Measurements from ENCODE around the gene SCNN1A.

SCNN1A gene

GRCh38 chr12:6363330-6364043 lies 11.9 kb downstream of the SCNN1A start:
- H2BK12ac ChIP-seq (ENCODE audit: low read length), result peak overlapping the region; percentile 84
- H3K79me1 ChIP-seq (ENCODE audit: low read length), result peaks cover 7% of the 10 kb centered on the region
- peak overlapping the region; percentile 91 for H2AK5ac ChIP-seq (ENCODE audit: low read length)
- no CpG with 5 or more reads among the region's 59 CpGs for WGBS (ENCODE audit: extremely low coverage, insufficient coverage, insufficient read length)
- H3K36me3 ChIP-seq (ENCODE audit: control insufficient read depth in 1 of 2, insufficient read depth in 2 of 2, low read length in 2 of 2), result no peaks in the 10 kb centered on the region
- peak overlapping the region; percentile 83 for H3K4me3 ChIP-seq (ENCODE audit: low read depth, low read length)
- H3K14ac ChIP-seq (ENCODE audit: low read length), result peak overlapping the region; percentile 68
- H3K27ac ChIP-seq (ENCODE audit: low read depth, low read length), result peak overlapping the region; percentile 22
- peak overlapping the region; percentile 92 for H3K18ac ChIP-seq (ENCODE audit: low read length)
- no peaks in the 10 kb centered on the region for H3K27me3 ChIP-seq (ENCODE audit: insufficient read depth, low read length)
- no peak overlapping the region for H3K23ac ChIP-seq (ENCODE audit: low read length)
- peak overlapping the region; percentile 88 for H4K91ac ChIP-seq (ENCODE audit: low read depth, low read length)
- DNase-seq, result peak; percentile 86 to 90
- H3K4me1 ChIP-seq (ENCODE audit: control insufficient read depth in 1 of 2, insufficient read depth in 2 of 2, low read length in 2 of 2), result peaks cover 2 to 6% of the 10 kb centered on the region in 2 experiments
- peaks cover 5% of the 10 kb centered on the region for H3K79me2 ChIP-seq (ENCODE audit: control insufficient read depth, insufficient read depth, low read length, poor library complexity)
- peak overlapping the region; percentile 99 for H3K4me2 ChIP-seq (ENCODE audit: low read length)
- H4K8ac ChIP-seq (ENCODE audit: low read depth, low read length), result peak overlapping the region; percentile 92
- peak overlapping the region; percentile 78 for H2BK120ac ChIP-seq (ENCODE audit: insufficient read depth, low read length, poor library complexity)
- H3K9me3 ChIP-seq (ENCODE audit: insufficient read depth, low read depth, low read length), result no peaks in the 10 kb centered on the region
- H3K9ac ChIP-seq (ENCODE audit: low read length), result peak overlapping the region; percentile 17
- peak overlapping the region; percentile 52 for H2BK5ac ChIP-seq (ENCODE audit: low read depth, low read length, poor library complexity)
- H2AFZ ChIP-seq (ENCODE audit: insufficient read depth, low read length, poor library complexity), result peak overlapping the region; percentile 75
- peak overlapping the region; percentile 49 for H3K4ac ChIP-seq (ENCODE audit: low read depth, low read length)
- peak overlapping the region; percentile 86 for H4K12ac ChIP-seq (ENCODE audit: low read depth, low read length)

- no peak overlapping the region for H3K9ac ChIP-seq (ENCODE audit: low read length)
- H2BK12ac ChIP-seq (ENCODE audit: low read length), result no peak overlapping the region
- peak overlapping the region; percentile 99 for H3K4me2 ChIP-seq (ENCODE audit: low read length)
- H2BK120ac ChIP-seq (ENCODE audit: insufficient read depth, low read length, poor library complexity), result no peak overlapping the region
- peaks cover 2 to 6% of the 10 kb centered on the region in 2 experiments for H3K4me1 ChIP-seq (ENCODE audit: control insufficient read depth in 1 of 2, insufficient read depth in 2 of 2, low read length in 2 of 2)
- H2AFZ ChIP-seq (ENCODE audit: insufficient read depth, low read length, poor library complexity), result no peak overlapping the region
- H3K14ac ChIP-seq (ENCODE audit: low read length), result no peak overlapping the region
- no peak overlapping the region for H3K18ac ChIP-seq (ENCODE audit: low read length)
- no peak overlapping the region for H3K4ac ChIP-seq (ENCODE audit: low read depth, low read length)
- no peak overlapping the region for H2AK5ac ChIP-seq (ENCODE audit: low read length)
- H4K8ac ChIP-seq (ENCODE audit: low read depth, low read length), result no peak overlapping the region
- no peaks in the 10 kb centered on the region for H3K36me3 ChIP-seq (ENCODE audit: control insufficient read depth in 1 of 2, insufficient read depth in 2 of 2, low read length in 2 of 2)
- no peak overlapping the region for H3K23ac ChIP-seq (ENCODE audit: low read length)
- H4K12ac ChIP-seq (ENCODE audit: low read depth, low read length), result no peak overlapping the region
- H3K79me1 ChIP-seq (ENCODE audit: low read length), result peaks cover 7% of the 10 kb centered on the region
- H3K9me3 ChIP-seq (ENCODE audit: insufficient read depth, low read depth, low read length), result no peaks in the 10 kb centered on the region
- WGBS (ENCODE audit: extremely low coverage, insufficient coverage, insufficient read length), result no CpG with 5 or more reads among the region's 4 CpGs
- H3K4me3 ChIP-seq (ENCODE audit: low read depth, low read length), result no peak overlapping the region
- peaks cover 5% of the 10 kb centered on the region for H3K79me2 ChIP-seq (ENCODE audit: control insufficient read depth, insufficient read depth, low read length, poor library complexity)
- H3K27me3 ChIP-seq (ENCODE audit: insufficient read depth, low read length), result no peaks in the 10 kb centered on the region
- DNase-seq, result no peak
- no peak overlapping the region for H3K27ac ChIP-seq (ENCODE audit: low read depth, low read length)
- no peak overlapping the region for H4K91ac ChIP-seq (ENCODE audit: low read depth, low read length)
- no peak overlapping the region for H2BK5ac ChIP-seq (ENCODE audit: low read depth, low read length, poor library complexity)
These were observed 12.4 kb downstream of the SCNN1A start for GRCh38 chr12:6363010-6363329.

GRCh38 chr12:6362403-6362802 lies 13.0 kb downstream of the SCNN1A start:
- Histone ChIP-seq H3K27ac (ENCODE audit: low read depth, low read length) (no peak overlapping the region), H3K14ac (ENCODE audit: low read length) (no peak overlapping the region), H4K8ac (ENCODE audit: low read depth, low read length) (no peak overlapping the region), H3K23ac (ENCODE audit: low read length) (no peak overlapping the region), H3K9me3 (ENCODE audit: insufficient read depth, low read depth, low read length) (no peaks in the 10 kb centered on the region), H3K4me1 (ENCODE audit: control insufficient read depth in 1 of 2, insufficient read depth in 2 of 2, low read length in 2 of 2) (peaks cover 2 to 6% of the 10 kb centered on the region in 2 experiments), H3K4me3 (ENCODE audit: low read depth, low read length) (no peak overlapping the region), H2BK120ac (ENCODE audit: insufficient read depth, low read length, poor library complexity) (no peak overlapping the region), H3K9ac (ENCODE audit: low read length) (no peak overlapping the region), H2BK12ac (ENCODE audit: low read length) (no peak overlapping the region), H2AFZ (ENCODE audit: insufficient read depth, low read length, poor library complexity) (no peak overlapping the region), H4K12ac (ENCODE audit: low read depth, low read length) (no peak overlapping the region), H3K36me3 (ENCODE audit: control insufficient read depth in 1 of 2, insufficient read depth in 2 of 2, low read length in 2 of 2) (no peaks in the 10 kb centered on the region), H3K4me2 (ENCODE audit: low read length) (no peak overlapping the region), H3K4ac (ENCODE audit: low read depth, low read length) (no peak overlapping the region), H3K18ac (ENCODE audit: low read length) (no peak overlapping the region), H2AK5ac (ENCODE audit: low read length) (no peak overlapping the region), H3K79me1 (ENCODE audit: low read length) (peaks cover 7% of the 10 kb centered on the region), H2BK5ac (ENCODE audit: low read depth, low read length, poor library complexity) (no peak overlapping the region), H3K79me2 (ENCODE audit: control insufficient read depth, insufficient read depth, low read length, poor library complexity) (peaks cover 5% of the 10 kb centered on the region), H4K91ac (ENCODE audit: low read depth, low read length) (no peak overlapping the region), H3K27me3 (ENCODE audit: insufficient read depth, low read length) (no peaks in the 10 kb centered on the region)
- no CpG with 5 or more reads among the region's 3 CpGs for WGBS (ENCODE audit: extremely low coverage, insufficient coverage, insufficient read length)
- DNase-seq, result no peak

DNA sequence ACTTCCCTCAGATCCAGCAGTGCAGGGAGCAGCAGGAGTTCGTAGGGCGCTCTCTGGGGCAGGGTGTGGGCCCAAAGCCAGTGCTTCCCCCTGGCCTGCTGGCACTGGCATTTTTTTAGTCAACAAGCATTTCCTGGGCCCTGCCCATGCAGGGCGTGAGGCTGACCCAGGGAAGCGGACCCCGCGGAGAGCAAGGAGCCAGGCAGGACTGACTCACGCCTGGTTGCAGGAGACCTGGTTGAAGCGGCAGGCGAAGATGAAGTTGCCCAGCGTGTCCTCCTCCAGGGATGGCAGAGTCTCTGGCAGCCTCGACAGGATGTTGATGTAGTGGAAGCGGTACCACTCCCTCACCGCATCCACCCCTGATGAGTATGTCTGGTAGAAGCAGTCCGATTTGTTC lies 13.5 kb downstream of the SCNN1A start:
- no peak for DNase-seq
- no peaks in the 10 kb centered on the region for H3K36me3 ChIP-seq (ENCODE audit: control insufficient read depth in 1 of 2, insufficient read depth in 2 of 2, low read length in 2 of 2)
- peak overlapping the region; percentile 9 for H2AFZ ChIP-seq (ENCODE audit: insufficient read depth, low read length, poor library complexity)
- H3K79me1 ChIP-seq (ENCODE audit: low read length), result peaks cover 7% of the 10 kb centered on the region
- H3K4me2 ChIP-seq (ENCODE audit: low read length), result no peak overlapping the region
- no peak overlapping the region for H4K8ac ChIP-seq (ENCODE audit: low read depth, low read length)
- no peak overlapping the region for H2AK5ac ChIP-seq (ENCODE audit: low read length)
- H3K18ac ChIP-seq (ENCODE audit: low read length), result no peak overlapping the region
- H3K27ac ChIP-seq (ENCODE audit: low read depth, low read length), result no peak overlapping the region
- H2BK12ac ChIP-seq (ENCODE audit: low read length), result no peak overlapping the region
- no CpG with 5 or more reads among the region's 14 CpGs for WGBS (ENCODE audit: extremely low coverage, insufficient coverage, insufficient read length)
- H3K23ac ChIP-seq (ENCODE audit: low read length), result no peak overlapping the region
- no peak overlapping the region for H3K4me3 ChIP-seq (ENCODE audit: low read depth, low read length)
- no peaks in the 10 kb centered on the region for H3K9me3 ChIP-seq (ENCODE audit: insufficient read depth, low read depth, low read length)
- no peak overlapping the region for H4K91ac ChIP-seq (ENCODE audit: low read depth, low read length)
- no peak overlapping the region for H2BK120ac ChIP-seq (ENCODE audit: insufficient read depth, low read length, poor library complexity)
- H3K4me1 ChIP-seq (ENCODE audit: control insufficient read depth in 1 of 2, insufficient read depth in 2 of 2, low read length in 2 of 2), result peaks cover 2 to 6% of the 10 kb centered on the region in 2 experiments
- H2BK5ac ChIP-seq (ENCODE audit: low read depth, low read length, poor library complexity), result no peak overlapping the region
- no peaks in the 10 kb centered on the region for H3K27me3 ChIP-seq (ENCODE audit: insufficient read depth, low read length)
- no peak overlapping the region for H3K9ac ChIP-seq (ENCODE audit: low read length)
- no peak overlapping the region for H3K14ac ChIP-seq (ENCODE audit: low read length)
- H3K4ac ChIP-seq (ENCODE audit: low read depth, low read length), result no peak overlapping the region
- H3K79me2 ChIP-seq (ENCODE audit: control insufficient read depth, insufficient read depth, low read length, poor library complexity), result peaks cover 5% of the 10 kb centered on the region
- no peak overlapping the region for H4K12ac ChIP-seq (ENCODE audit: low read depth, low read length)

Measured in trophoblast cell (in vitro differentiated cells and primary cell).